Transverse colon (tissue), 4 donors: ENCODE measurements around the gene LYPD6B. TPM values are rescaled to one million over a fixed set of nuclear protein-coding genes. Genes with fewer than 3 reads are reported as not detected.

Experiments used
- DNase-seq: peaks from one replicate; pipeline ENCODE4 v3.0.0-alpha.2; 2019
- H3K27ac ChIP-seq, 4 donors: fragments of 200-600 bp; sonication (generic); 2 replicates each; pipeline ENCODE4 v1.5.1; 2016 to 2018; ENCODE audit warnings: inconsistent platforms in 4 of 4
- H3K27me3 ChIP-seq: fragments of 200-600 bp; sonication (generic); 2 replicates; pipeline ENCODE4 v1.5.1; 2017; ENCODE audit warnings: inconsistent platforms
- H3K36me3 ChIP-seq, 4 donors: fragments of 200-600 bp; sonication (generic); 2 replicates each; pipeline ENCODE4 v1.5.1; 2017 to 2019; ENCODE audit warnings: inconsistent platforms in 4 of 4
- H3K4me1 ChIP-seq, 4 donors: fragments of 200-600 bp; sonication (generic); 2 replicates each; pipeline ENCODE4 v1.5.1; 2017 to 2020; ENCODE audit warnings: inconsistent platforms in 4 of 4
- H3K4me3 ChIP-seq, 4 donors: fragments of 200-600 bp; sonication (generic); 1 replicate in 1 of 4; 2 replicates in 3 of 4; pipeline versions ENCODE4 v1.5.1 to v1.6.1; 2017 to 2019; ENCODE audit warnings: inconsistent platforms in 4 of 4
- H3K9me3 ChIP-seq, 2 donors: fragments of 200-600 bp; sonication (generic); 2 replicates each; pipeline ENCODE4 v1.5.1; 2017 to 2019; ENCODE audit warnings: inconsistent platforms in 2 of 2
- EP300 ChIP-seq: sonication (generic); formaldehyde crosslinking; IDR thresholded peaks from one replicate; pipeline ENCODE4 v1.6.1; 2017; ENCODE audit warnings: antibody characterized with exemption, low read depth
- POLR2A ChIP-seq: fragments of 450-650 bp; IDR thresholded peaks from one replicate; pipeline ENCODE4 v1.6.1; 2016; ENCODE audit warnings: antibody characterized with exemption, mild to moderate bottlenecking, moderate library complexity
- POLR2AphosphoS5 ChIP-seq, 3 donors: sonication (generic); formaldehyde crosslinking; IDR thresholded peaks; one replicate each; pipeline ENCODE4 v1.6.1; 2016; ENCODE audit warnings: antibody characterized with exemption in 3 of 3
- WGBS, 2 donors: methylation state at CpG; one replicate each; pipeline ENCODE4 v1.1.5; 2018; ENCODE audit warnings: low coverage in 1 of 2; 5-methylcytosine and 5-hydroxymethylcytosine counted together
- in situ Hi-C, 4 donors: fragments of 200-750 bp; cut with MboI; loops; one replicate each; pipeline versions ENCODE4 v1.15.0 to v1.15.1; 2017; ENCODE audit warnings: low sequenced_read_pairs in 3 of 4, low pct_ligation_motif_present in 1 of 4, low pct_unique_long_range_greater_than_20kb in 1 of 4
- intact Hi-C: fragments of 100-400 bp; cut with DNase I; formaldehyde crosslinking; loops from one replicate; pipeline ENCODE4 v1.15.1; 2023; ENCODE audit warnings: low total_unique reads
- total RNA-seq, 4 donors: library from RNA; depleted of rRNA; stranded (reverse); fragments of >200 nt; gene quantifications; one replicate each; pipeline ENCODE4 v1.1.0, GENCODE V29; 2016
- TF ChIP-seq, protein P1 (sequence below), 5 experiments: fragments of 200-600 bp in 3 of 5; fragments of 450-650 bp in 2 of 5; sonication (generic) in 3 of 5; IDR thresholded peaks; 1 replicate in 2 of 5; 2 replicates in 3 of 5; pipeline ENCODE4 v1.5.1; 2016 to 2017; ENCODE audit warnings: antibody characterized with exemption in 5 of 5, inconsistent platforms in 3 of 5, mild to moderate bottlenecking in 2 of 5, moderate library complexity in 1 of 5

LYPD6B gene
- total RNA-seq, 4 donors from 2014 or later, result 1.1 to 3.1 (median 2.6) TPM; not detected in 1

GRCh38 chr2:149175956-149176355, 137.5 kb downstream of the LYPD6B start:
- 87% methylated on average over 2 of the region's 2 CpGs; no CpG with 5 or more reads in 1 of the 2 donors for WGBS, 2 donors
- no peak for TF ChIP-seq POLR2AphosphoS5 (IDR thresholded peaks at IDR 0.05)
- no peak for TF ChIP-seq EP300
- TF ChIP-seq, protein P1, sequence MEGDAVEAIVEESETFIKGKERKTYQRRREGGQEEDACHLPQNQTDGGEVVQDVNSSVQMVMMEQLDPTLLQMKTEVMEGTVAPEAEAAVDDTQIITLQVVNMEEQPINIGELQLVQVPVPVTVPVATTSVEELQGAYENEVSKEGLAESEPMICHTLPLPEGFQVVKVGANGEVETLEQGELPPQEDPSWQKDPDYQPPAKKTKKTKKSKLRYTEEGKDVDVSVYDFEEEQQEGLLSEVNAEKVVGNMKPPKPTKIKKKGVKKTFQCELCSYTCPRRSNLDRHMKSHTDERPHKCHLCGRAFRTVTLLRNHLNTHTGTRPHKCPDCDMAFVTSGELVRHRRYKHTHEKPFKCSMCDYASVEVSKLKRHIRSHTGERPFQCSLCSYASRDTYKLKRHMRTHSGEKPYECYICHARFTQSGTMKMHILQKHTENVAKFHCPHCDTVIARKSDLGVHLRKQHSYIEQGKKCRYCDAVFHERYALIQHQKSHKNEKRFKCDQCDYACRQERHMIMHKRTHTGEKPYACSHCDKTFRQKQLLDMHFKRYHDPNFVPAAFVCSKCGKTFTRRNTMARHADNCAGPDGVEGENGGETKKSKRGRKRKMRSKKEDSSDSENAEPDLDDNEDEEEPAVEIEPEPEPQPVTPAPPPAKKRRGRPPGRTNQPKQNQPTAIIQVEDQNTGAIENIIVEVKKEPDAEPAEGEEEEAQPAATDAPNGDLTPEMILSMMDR (IDR thresholded peaks at IDR 0.05), result no peak
- TF ChIP-seq POLR2A, result no peak
- in situ Hi-C loops, result no loop called here

DNA sequence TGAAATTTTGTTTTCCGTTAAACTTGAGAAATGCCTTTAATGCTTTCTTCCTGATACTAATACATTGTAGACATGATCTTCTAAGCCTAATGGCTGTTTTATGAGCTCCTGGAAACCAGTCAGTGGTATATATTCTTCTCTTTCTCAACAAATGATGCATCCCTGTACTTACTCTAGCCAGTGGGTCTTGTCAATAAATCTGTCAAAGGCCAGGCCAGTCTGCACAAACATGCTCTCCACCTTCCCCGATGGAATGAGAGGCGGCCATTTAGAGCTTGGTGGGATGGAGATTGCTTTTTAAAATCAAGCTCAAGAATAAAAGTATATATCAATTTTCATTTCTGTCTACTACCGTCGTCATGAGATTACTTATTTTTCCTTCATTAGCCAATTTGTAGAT, 140.1 kb downstream of the LYPD6B start:
- no peaks in the 10 kb centered on the region for H3K4me1 ChIP-seq
- TF ChIP-seq EP300 (no peak), POLR2AphosphoS5 (IDR thresholded peaks at IDR 0.05) (no peak), POLR2A (no peak)
- TF ChIP-seq, protein P1 (IDR thresholded peaks at IDR 0.05), result no peak

More at GRCh38 chr2:149175956-149176355, 137.5 kb downstream of the LYPD6B start:
- Histone ChIP-seq H3K27me3 (no peaks in the 10 kb centered on the region), H3K27ac (no peak overlapping the region), H3K4me1 (no peaks in the 10 kb centered on the region), H3K4me3 (no peak overlapping the region), H3K36me3 (no peaks in the 10 kb centered on the region), H3K9me3 (no peaks in the 10 kb centered on the region)
- intact Hi-C loops, result no loop called here
- no peak for DNase-seq

DNA sequence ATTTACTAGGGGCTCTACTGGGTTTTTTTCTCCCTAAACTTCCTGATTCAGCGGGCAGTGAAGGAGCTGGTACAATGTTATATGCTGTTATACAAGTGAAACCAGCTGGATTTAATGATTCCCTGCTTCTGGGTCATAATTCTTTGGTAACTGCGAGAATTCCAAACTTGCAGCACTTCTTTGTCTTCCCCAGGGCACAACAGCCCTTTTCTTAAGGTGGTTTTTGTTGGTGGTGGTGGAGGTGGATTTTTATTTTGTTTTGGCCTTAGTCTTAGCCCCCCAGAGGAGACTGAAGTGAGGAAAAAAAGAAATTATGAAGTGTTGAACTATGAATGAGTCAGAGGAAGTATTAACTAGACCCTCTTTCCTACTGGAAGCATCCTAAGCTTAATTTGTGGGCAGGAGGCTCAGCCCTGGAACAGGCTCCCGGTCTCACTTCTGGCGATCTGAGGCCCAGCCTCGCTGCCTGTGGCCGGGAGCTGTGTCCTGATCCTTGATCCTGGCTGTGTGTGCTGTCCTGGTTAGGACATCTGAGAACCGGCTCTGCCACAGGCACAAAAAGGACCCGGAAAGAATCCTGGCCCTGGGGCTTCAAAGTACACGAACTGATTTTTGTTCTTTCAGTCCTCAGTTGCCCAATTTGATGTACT, 141.9 kb downstream of the LYPD6B start:
- no peak for TF ChIP-seq POLR2AphosphoS5 (IDR thresholded peaks at IDR 0.05)
- no peak for TF ChIP-seq EP300
- Histone ChIP-seq H3K4me3 (no peak overlapping the region), H3K36me3 (no peaks in the 10 kb centered on the region), H3K4me1 (no peaks in the 10 kb centered on the region), H3K9me3 (no peaks in the 10 kb centered on the region), H3K27ac (no peak overlapping the region), H3K27me3 (no peaks in the 10 kb centered on the region)
- WGBS, 2 donors, result 69 to 82% methylated on average over 3 to 9 of the region's 9 CpGs
- no peak for DNase-seq
- in situ Hi-C loops (no loop called here), intact Hi-C loops (no loop called here)

More for the DNA sequence above, 140.1 kb downstream of the LYPD6B start:
- no peaks in the 10 kb centered on the region for H3K36me3 ChIP-seq
- H3K27ac ChIP-seq, result no peak overlapping the region
- no peak for DNase-seq
- 85 to 89% methylated on average over 5 of the region's 5 CpGs for WGBS, 2 donors
- no peaks in the 10 kb centered on the region for H3K9me3 ChIP-seq
- in situ Hi-C loops (no loop called here), intact Hi-C loops (no loop called here)
- H3K27me3 ChIP-seq, result no peaks in the 10 kb centered on the region
- H3K4me3 ChIP-seq, result no peak overlapping the region

DNA sequence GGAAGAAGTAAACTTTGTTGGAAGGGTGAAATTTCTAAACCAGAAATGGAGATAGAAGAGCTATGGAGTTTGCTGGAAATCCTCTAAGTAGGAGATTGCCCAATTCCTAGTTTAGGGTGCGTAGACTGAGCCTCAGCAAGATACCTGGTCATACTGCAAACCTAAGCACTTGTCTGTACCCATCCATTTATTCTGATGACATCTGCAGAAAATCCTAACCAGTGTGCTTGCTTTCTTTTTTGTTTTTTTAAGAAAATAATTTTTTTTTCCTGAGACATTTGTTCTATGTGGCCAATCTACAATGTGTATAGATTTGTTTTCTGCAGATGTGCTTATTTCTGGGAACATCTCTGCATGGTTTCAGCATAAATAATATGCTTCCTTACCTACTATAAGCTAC, 144.7 kb downstream of the LYPD6B start:
- no peaks in the 10 kb centered on the region for H3K36me3 ChIP-seq
- no peaks in the 10 kb centered on the region for H3K27me3 ChIP-seq
- intact Hi-C loops (no loop called here), in situ Hi-C loops (no loop called here)
- no peak for DNase-seq
- H3K4me3 ChIP-seq, result no peak overlapping the region
- H3K9me3 ChIP-seq, result no peaks in the 10 kb centered on the region
- H3K4me1 ChIP-seq, result no peaks in the 10 kb centered on the region
- WGBS, 2 donors, result 96 to 100% methylated on average over 1 of the region's 1 CpG
- no peak overlapping the region for H3K27ac ChIP-seq
- TF ChIP-seq, protein P1 (IDR thresholded peaks at IDR 0.05), result no peak
- TF ChIP-seq POLR2A, result no peak
- no peak for TF ChIP-seq EP300
- TF ChIP-seq POLR2AphosphoS5 (IDR thresholded peaks at IDR 0.05), result no peak

- Histone ChIP-seq H3K4me3 (no peak overlapping the region), H3K27ac (no peak overlapping the region), H3K36me3 (no peaks in the 10 kb centered on the region), H3K9me3 (no peaks in the 10 kb centered on the region), H3K4me1 (no peaks in the 10 kb centered on the region), H3K27me3 (no peaks in the 10 kb centered on the region)
- intact Hi-C loops, result no loop called here
- TF ChIP-seq POLR2A (no peak), EP300 (no peak), POLR2AphosphoS5 (IDR thresholded peaks at IDR 0.05) (no peak)
- TF ChIP-seq, protein P1 (IDR thresholded peaks at IDR 0.05), result no peak
- WGBS, 2 donors, result 71 to 94% methylated on average over 1 to 2 of the region's 2 CpGs
- no peak for DNase-seq
- in situ Hi-C loops, result no loop called here
Observed at GRCh38 chr2:149184991-149185390, 146.5 kb downstream of the LYPD6B start.
